K562 (cell line): ENCODE results near the gene OPRL1. TPM values are rescaled to one million over a fixed set of nuclear protein-coding genes. Genes with fewer than 3 reads are reported as not detected.

ENCODE experiments used
- ATAC-seq: fragments of 200-7000 bp; cut with Tn5 transposase; 3 replicates; pipeline ENCODE4 v1.9.1; 2020; ENCODE audit warnings: moderate library complexity
- BruUV-seq: library from RNA; stranded (reverse); fragments of 400-500 nt; replicated peaks from 2 replicates; lab custom pipeline; 2021; lab: Mats Ljungman, UMichigan
- CTCF ChIA-PET: fragments of 300-600 bp; formaldehyde crosslinking; extraction: SDS; loops from one replicate; lab custom pipeline; 2021; ENCODE audit warnings: low intra/inter-chr PET ratio; lab: Yijun Ruan, JAX
- POLR2A ChIA-PET: fragments of 300-600, 350-650 bp; sonication (Branson Sonifier 250); formaldehyde crosslinking; extraction: SDS; loops from one replicate; lab custom pipeline; 2021; ENCODE audit warnings: antibody characterized with exemption, inconsistent platforms; lab: Yijun Ruan, JAX
- DNase-seq, 4 experiments: peaks; one replicate each; pipeline versions ENCODE4 v3.0.0 to v3.0.0-alpha.2; 2011 to 2018; ENCODE audit warnings: low spot score in 3 of 4, mixed read lengths in 3 of 4; ENCODE audit errors: extremely low read depth in 1 of 4
- FAIRE-seq: peaks from 2 replicates; lab custom pipeline; 2011; peaks lifted over from hg19 to GRCh38; lab: Jason Lieb, UNC
- H2AFZ ChIP-seq: 2 replicates; pipeline ENCODE4 v1.6.0; 2011; ENCODE audit warnings: low read depth, low read length, control low read depth, inconsistent platforms
- H3K27ac ChIP-seq: fragments of 200-600 bp; 3 replicates; pipeline ENCODE4 v1.8.0; 2011; ENCODE audit warnings: low read depth, mild to moderate bottlenecking, control low read depth, inconsistent platforms, low read length, moderate library complexity, mixed read lengths; ENCODE audit errors: extremely low read depth
- H3K27me3 ChIP-seq, 2 experiments: fragments of 300-600 bp in 1 of 2; 2 replicates in 1 of 2; 3 replicates in 1 of 2; pipeline versions ENCODE4 v1.6.0 to v1.8.0; 2011; ENCODE audit warnings: inconsistent platforms in 2 of 2, low read length in 2 of 2, mild to moderate bottlenecking in 1 of 2, mixed read lengths in 1 of 2, moderate library complexity in 1 of 2; ENCODE audit not compliant: control insufficient read depth in 2 of 2, insufficient read depth in 2 of 2
- H3K36me3 ChIP-seq: fragments of 300-600 bp; 3 replicates; pipeline ENCODE4 v1.8.0; 2011; ENCODE audit warnings: mild to moderate bottlenecking, low read length, inconsistent platforms; ENCODE audit not compliant: control insufficient read depth, insufficient read depth
- H3K4me1 ChIP-seq, 2 experiments: fragments of 200-600 bp in 1 of 2; replicated peaks in 1 of 2; 2 replicates in 1 of 2; 3 replicates in 1 of 2; pipeline versions ENCODE4 v1.5.1 to v1.8.0; 2011; ENCODE audit warnings: inconsistent platforms in 2 of 2, low read length in 2 of 2, mild to moderate bottlenecking in 1 of 2, mixed read lengths in 1 of 2, moderate library complexity in 1 of 2; ENCODE audit not compliant: control insufficient read depth in 2 of 2, insufficient read depth in 2 of 2
- H3K4me2 ChIP-seq: 2 replicates; pipeline ENCODE4 v1.6.1; 2011; ENCODE audit warnings: low read length, control low read depth, inconsistent platforms, mixed read lengths; ENCODE audit not compliant: insufficient read depth
- H3K4me3 ChIP-seq: fragments of 200-600 bp; sonication (generic), shearing (Covaris generic); 2 replicates; pipeline ENCODE4 v1.5.1; 2016; ENCODE audit warnings: control low read depth, inconsistent platforms
- H3K79me2 ChIP-seq: fragments of 200-600 bp; 3 replicates; pipeline ENCODE4 v1.8.0; 2011; ENCODE audit warnings: low read length, inconsistent platforms; ENCODE audit not compliant: control insufficient read depth, insufficient read depth
- H3K9ac ChIP-seq, 2 experiments: 2 replicates each; pipeline versions ENCODE4 v1.6.0 to v1.6.1; 2011; ENCODE audit warnings: low read depth in 2 of 2, low read length in 2 of 2, control low read depth in 1 of 2, inconsistent platforms in 1 of 2, mild to moderate bottlenecking in 1 of 2, mixed read lengths in 1 of 2; ENCODE audit not compliant: insufficient read depth in 1 of 2
- H3K9me1 ChIP-seq: one replicate; pipeline ENCODE4 v1.6.0; 2011; ENCODE audit warnings: inconsistent platforms, mild to moderate bottlenecking, low read length, moderate library complexity; ENCODE audit not compliant: control insufficient read depth, insufficient read depth
- H3K9me3 ChIP-seq: replicated peaks from 2 replicates; pipeline ENCODE4 v1.5.1; 2011; ENCODE audit warnings: low read depth, low read length, inconsistent platforms; ENCODE audit not compliant: control insufficient read depth, insufficient read depth
- H4K20me1 ChIP-seq: replicated peaks from 2 replicates; pipeline ENCODE4 v1.6.1; 2011; ENCODE audit warnings: low read length, inconsistent platforms, mixed read lengths; ENCODE audit not compliant: control insufficient read depth, insufficient read depth
- EGR1 ChIP-seq: fragments of 450-650 bp; conservative IDR thresholded peaks from 2 replicates; pipeline ENCODE4 v1.6.1; 2017; ENCODE audit warnings: mild to moderate bottlenecking
- MAFF ChIP-seq: IDR thresholded peaks from 2 replicates; pipeline ENCODE4 v1.6.1; 2012; ENCODE audit warnings: low read length, improper control_type of control experiment
- TARDBP ChIP-seq: fragments of 450-650 bp; IDR thresholded peaks from 2 replicates; pipeline ENCODE4 v1.6.1; 2016
- WGBS: fragments of 100-300 bp; shearing (Covaris generic); methylation state at CpG from one replicate; pipeline ENCODE4 v1.1.6; 2016; ENCODE audit warnings: low coverage, mixed read lengths; ENCODE audit not compliant: insufficient coverage; ENCODE audit errors: missing lambda C conversion rate; 5-methylcytosine and 5-hydroxymethylcytosine counted together
- in situ Hi-C: fragments of 300-500 bp; cut with MboI; formaldehyde crosslinking; loops from 4 replicates; pipeline ENCODE4 v1.15.0; 2018; ENCODE audit warnings: inconsistent platforms, mixed read lengths
- intact Hi-C: fragments of 100-400 bp; cut with micrococcal nuclease; formaldehyde crosslinking; loops from 2 replicates; pipeline ENCODE4 v1.14.2; 2022
- polyA plus RNA-seq, 8 experiments: library from polyadenylated mRNA; depleted of rRNA in 4 of 8; stranded (reverse) in 5 of 8; unstranded in 3 of 8; fragments of >200 nt; fragmentation: Nextera tagmentation in 2 of 8; fragmentation: Illumina TruSeq in 1 of 8; extraction: Ambion mirVana in 2 of 8; extraction: Trizol in 1 of 8; gene quantifications; 2 replicates each; pipeline versions ENCODE4 v1.2.1 to v1.2.3, GENCODE V29; 2011 to 2014; ENCODE audit warnings: inconsistent platforms in 1 of 8, missing spikeins in 1 of 8
- total RNA-seq, 7 experiments: library from RNA; depleted of rRNA in 6 of 7; stranded (reverse); fragments of >200 nt in 6 of 7; fragmentation: Illumina TruSeq in 2 of 7; extraction: Trizol in 2 of 7; gene quantifications; 2 replicates each; pipeline versions ENCODE4 v1.2.1 to v1.2.3, GENCODE V29; 2011 to 2021; ENCODE audit warnings: low replicate concordance in 1 of 7

OPRL1 gene
- total and polyA plus RNA-seq, 9 of the 15 experiments (the other 6 are each of a cell fraction or from before 2014, with no cell fraction given) = 0.06 to 0.33 (median 0.11) TPM; not detected in 2

GRCh38 chr20:64080013-64080812 lies at the start of gene OPRL1 (continued):
- TF ChIP-seq EGR1 (no peak; the same call in 1 of the 2 replicates), MAFF (no peak)

- TSS peak; percentile 31 for BruUV-seq
- no peak overlapping the region for H2AFZ ChIP-seq
- POLR2A ChIA-PET = interaction anchor here (0.6 to 0.8 kb wide), 2 partner anchors 8 to 222 kb away, joined by 3 read pairs; no protein-coding TSS in a partner anchor
- CTCF ChIA-PET = no interaction called here
- no peak for TF ChIP-seq TARDBP
- no peak overlapping the region for H3K27ac ChIP-seq
- no peak for FAIRE-seq
- no peak overlapping the region for H3K4me3 ChIP-seq
- peaks cover 2% of the 10 kb centered on the region for H3K9me1 ChIP-seq
- peaks cover 0 to 23% of the 10 kb centered on the region in 2 experiments; a peak in 2 of 5 replicates for H3K4me1 ChIP-seq
- WGBS = 88% methylated on average over 19 of the region's 20 CpGs
- DNase-seq = no peak
- no peak for ATAC-seq
- no peaks in the 10 kb centered on the region for H3K79me2 ChIP-seq
- in situ Hi-C loops = no loop called here
- no peak overlapping the region; a peak in 1 of 4 replicates for H3K9ac ChIP-seq
- no peak overlapping the region for H3K4me2 ChIP-seq
- H3K27me3 ChIP-seq = no peaks in the 10 kb centered on the region
- no peaks in the 10 kb centered on the region for H4K20me1 ChIP-seq
- intact Hi-C loops = no loop called here
- H3K9me3 ChIP-seq = no peaks in the 10 kb centered on the region
- peaks cover 90% of the 10 kb centered on the region; the same call in 2 of the 3 replicates for H3K36me3 ChIP-seq
Observed at GRCh38 chr20:64030371-64031134, 49.3 kb upstream of the OPRL1 start.
